Activated CD4-positive, alpha-beta T cell treated with anti-CD3 and anti-CD28 coated beads, Interleukin-2, amount 50 U/mL, for 16 hours (primary cell): ENCODE data around the gene NOX4.
"Not testable (repeated sequence)": the region's sequence is repeated elsewhere in the genome, so short reads cannot be mapped to it uniquely, and the experiment has no call there.

ENCODE experiments used
- DNase-seq: peaks from one replicate; pipeline ENCODE4 v3.0.0-alpha.2; 2020

Gene NOX4

GRCh38 chr11:89378986-89379385 is 112.2 kb downstream of the NOX4 start:
- DNase-seq, result not testable (repeated sequence)

- DNase-seq, result not testable (repeated sequence)
Measured at GRCh38 chr11:89369356-89369755, 121.8 kb downstream of the NOX4 start.

- not testable (repeated sequence) for DNase-seq
Measured at GRCh38 chr11:89364856-89365255, 126.3 kb downstream of the NOX4 start.

- DNase-seq, result no peak
Measured at GRCh38 chr11:89361734-89362133, 129.4 kb downstream of the NOX4 start.

GRCh38 chr11:89359208-89359607 is 132.0 kb downstream of the NOX4 start:
- not testable (repeated sequence) for DNase-seq

- no peak for DNase-seq
Measured at GRCh38 chr11:89358761-89359160, 132.4 kb downstream of the NOX4 start.

GRCh38 chr11:89355646-89356045 is 135.5 kb downstream of the NOX4 start:
- DNase-seq, result no peak

GRCh38 chr11:89354513-89354912 is 136.7 kb downstream of the NOX4 start:
- DNase-seq, result not testable (repeated sequence)

- no peak for DNase-seq
Measured at GRCh38 chr11:89347071-89347470, 144.1 kb downstream of the NOX4 start.

GRCh38 chr11:89346601-89347000 is 144.6 kb downstream of the NOX4 start:
- DNase-seq, result no peak

GRCh38 chr11:89342880-89343572 is 148.1 kb downstream of the NOX4 start:
- not testable (repeated sequence) for DNase-seq

GRCh38 chr11:89340450-89340849 is 150.7 kb downstream of the NOX4 start:
- not testable (repeated sequence) for DNase-seq

GRCh38 chr11:89338073-89338472 is 153.1 kb downstream of the NOX4 start:
- not testable (repeated sequence) for DNase-seq

- DNase-seq, result not testable (repeated sequence)
Measured at GRCh38 chr11:89337100-89337650, 154.0 kb downstream of the NOX4 start.

- DNase-seq, result not testable (repeated sequence)
Measured at GRCh38 chr11:89333704-89334103, 157.5 kb downstream of the NOX4 start.

GRCh38 chr11:89331940-89332339 is 159.2 kb downstream of the NOX4 start:
- not testable (repeated sequence) for DNase-seq

- DNase-seq, result no peak
Measured at GRCh38 chr11:89327885-89328284, 163.3 kb downstream of the NOX4 start.

GRCh38 chr11:89321401-89321800 is 169.8 kb downstream of the NOX4 start:
- no peak for DNase-seq

GRCh38 chr11:89310607-89311006 is 180.6 kb downstream of the NOX4 start:
- DNase-seq, result not testable (repeated sequence)

- not testable (repeated sequence) for DNase-seq
Measured at GRCh38 chr11:89309321-89309985, 181.7 kb downstream of the NOX4 start.

- DNase-seq, result not testable (repeated sequence)
Measured at GRCh38 chr11:89308272-89308671, 182.9 kb downstream of the NOX4 start.

GRCh38 chr11:89303029-89303428 is 188.1 kb downstream of the NOX4 start:
- not testable (repeated sequence) for DNase-seq

- DNase-seq, result not testable (repeated sequence)
Measured at GRCh38 chr11:89295023-89295422, 196.2 kb downstream of the NOX4 start.
